Liver (tissue), 9 donors: ENCODE data around the gene EBF4. TPM values are rescaled to one million over a fixed set of nuclear protein-coding genes. Genes with fewer than 3 reads are reported as not detected.

Experiments used
- DNase-seq: peaks from one replicate; pipeline ENCODE4 v3.0.0-alpha.2; 2017; ENCODE audit warnings: low spot score
- H3K27ac ChIP-seq, 2 donors: one replicate each; pipeline ENCODE4 v1.7.0; 2013; ENCODE audit warnings: inconsistent platforms in 2 of 2, low read length in 2 of 2, control low read depth in 1 of 2, low read depth in 1 of 2, mild to moderate bottlenecking in 1 of 2
- H3K27me3 ChIP-seq, 4 donors: one replicate each; pipeline versions ENCODE4 v1.6.1 to v1.7.0; 2013; ENCODE audit warnings: low read length in 3 of 4, inconsistent platforms in 1 of 4, mild to moderate bottlenecking in 1 of 4, moderate library complexity in 1 of 4; ENCODE audit not compliant: control insufficient read depth in 4 of 4, insufficient read depth in 4 of 4
- H3K36me3 ChIP-seq, 4 donors: one replicate each; pipeline versions ENCODE4 v1.6.1 to v1.7.0; 2013; ENCODE audit warnings: low read length in 3 of 4, mild to moderate bottlenecking in 3 of 4, low read depth in 1 of 4, moderate library complexity in 1 of 4; ENCODE audit not compliant: control insufficient read depth in 4 of 4, insufficient read depth in 3 of 4
- H3K4me1 ChIP-seq, 4 donors: one replicate each; pipeline versions ENCODE4 v1.6.1 to v1.7.0; 2013; ENCODE audit warnings: low read length in 3 of 4, mild to moderate bottlenecking in 3 of 4, moderate library complexity in 1 of 4; ENCODE audit not compliant: control insufficient read depth in 4 of 4, insufficient read depth in 4 of 4
- H3K4me3 ChIP-seq, 3 donors: one replicate each; pipeline versions ENCODE4 v1.6.1 to v1.7.0; 2013; ENCODE audit warnings: low read length in 3 of 3, control low read depth in 1 of 3, low read depth in 1 of 3, mild to moderate bottlenecking in 1 of 3
- H3K9ac ChIP-seq, 2 donors: one replicate each; pipeline ENCODE4 v1.7.0; 2013; ENCODE audit warnings: low read length in 2 of 2, mild to moderate bottlenecking in 2 of 2, moderate library complexity in 2 of 2, control low read depth in 1 of 2, low read depth in 1 of 2
- H3K9me3 ChIP-seq, 4 donors: one replicate each; pipeline versions ENCODE4 v1.6.1 to v1.7.0; 2013; ENCODE audit warnings: low read length in 3 of 4; ENCODE audit not compliant: control insufficient read depth in 4 of 4
- ATF3 ChIP-seq: IDR thresholded peaks from 2 replicates; pipeline ENCODE4 v1.6.1; 2016; ENCODE audit warnings: antibody characterized with exemption
- EGR1 ChIP-seq, 2 donors: IDR thresholded peaks; 2 replicates each; pipeline ENCODE4 v1.6.1; 2016 to 2018; ENCODE audit warnings: antibody characterized with exemption in 2 of 2, low read depth in 2 of 2
- FOXA2 ChIP-seq: IDR thresholded peaks from 2 replicates; pipeline ENCODE4 v1.6.1; 2016; ENCODE audit warnings: antibody characterized with exemption
- GABPA ChIP-seq, 2 donors: IDR thresholded peaks in 1 of 2; conservative IDR thresholded peaks in 1 of 2; 2 replicates each; pipeline ENCODE4 v1.6.1; 2016; ENCODE audit warnings: antibody characterized with exemption in 2 of 2, mild to moderate bottlenecking in 1 of 2, moderate library complexity in 1 of 2
- HNF4A ChIP-seq, 2 donors: conservative IDR thresholded peaks; 2 replicates each; pipeline ENCODE4 v1.6.1; 2016; ENCODE audit warnings: antibody characterized with exemption in 2 of 2, mild to moderate bottlenecking in 2 of 2
- HNF4G ChIP-seq: IDR thresholded peaks from 2 replicates; pipeline ENCODE4 v1.6.1; 2016; ENCODE audit warnings: antibody characterized with exemption
- JUND ChIP-seq, 2 donors: IDR thresholded peaks; 2 replicates each; pipeline ENCODE4 v1.6.1; 2016; ENCODE audit warnings: antibody characterized with exemption in 2 of 2
- MAX ChIP-seq: IDR thresholded peaks from 2 replicates; pipeline ENCODE4 v1.6.1; 2016; ENCODE audit warnings: antibody characterized with exemption
- NR2F2 ChIP-seq: IDR thresholded peaks from 2 replicates; pipeline ENCODE4 v1.6.1; 2016; ENCODE audit warnings: antibody characterized with exemption
- RAD21 ChIP-seq, 2 donors: IDR thresholded peaks; 2 replicates each; pipeline ENCODE4 v1.6.1; 2016; ENCODE audit warnings: antibody characterized with exemption in 2 of 2, mild to moderate bottlenecking in 2 of 2
- REST ChIP-seq: IDR thresholded peaks from 2 replicates; pipeline ENCODE4 v1.6.1; 2016; ENCODE audit warnings: antibody characterized with exemption, mild to moderate bottlenecking
- SP1 ChIP-seq: IDR thresholded peaks from 2 replicates; pipeline ENCODE4 v1.6.1; 2018; ENCODE audit warnings: antibody characterized with exemption, mild to moderate bottlenecking
- YY1 ChIP-seq: IDR thresholded peaks from 2 replicates; pipeline ENCODE4 v1.6.1; 2016; ENCODE audit warnings: antibody characterized with exemption, mild to moderate bottlenecking
- ZBTB33 ChIP-seq: IDR thresholded peaks from 2 replicates; pipeline ENCODE4 v1.6.1; 2016; ENCODE audit warnings: antibody characterized with exemption
- WGBS: extraction: QIAGEN DNeasy Blood & Tissue Kit; methylation state at CpG from one replicate; pipeline ENCODE4 v1.1.7; 2013; 5-methylcytosine and 5-hydroxymethylcytosine counted together
- polyA plus RNA-seq, 2 donors: library from polyadenylated mRNA; stranded (reverse) in 1 of 2; unstranded in 1 of 2; fragments of 200-250 nt in 1 of 2; fragments of >200 nt in 1 of 2; fragmentation: Nextera tagmentation in 1 of 2; extraction: Ambion mirVana in 1 of 2; gene quantifications; one replicate each; pipeline versions ENCODE4 v1.2.1 to v1.2.3, GENCODE V29; 2013 to 2015
- total RNA-seq, 2 donors: library from RNA; depleted of rRNA; stranded (reverse); fragments of >200 nt; gene quantifications; one replicate each; pipeline ENCODE4 v1.2.3, GENCODE V29; 2014
- donor health status: healthy.
- donor health status: healthy.
- donor health status: healthy.
- donor health status: healthy.
- donor health status: healthy.

The EBF4 gene
- total and polyA plus RNA-seq, 4 donors, result 2.3 to 4.0 (median 2.9) TPM

- TF ChIP-seq YY1 (no peak), NR2F2 (no peak)
Observed at GRCh38 chr20:2659547-2659946, 33.0 kb upstream of the EBF4 start (continued).

GRCh38 chr20:2663364-2663886 lies 29.2 kb upstream of the EBF4 start:
- no peaks in the 10 kb centered on the region for H3K27me3 ChIP-seq
- H3K27ac ChIP-seq, result peak overlapping the region; percentile 86 to 98
- H3K36me3 ChIP-seq, result peaks cover 5 to 37% (median 26%) of the 10 kb centered on the region in 4 donors
- WGBS, result 9% methylated on average over 13 of the region's 13 CpGs
- no peak for DNase-seq
- TF ChIP-seq REST (no peak), HNF4G (no peak), EGR1 (IDR thresholded peaks at IDR 0.05; ENCODE audit: low read depth in 2 of 2) (no peak), HNF4A (conservative IDR thresholded peaks at IDR 0.05) (no peak), RAD21 (IDR thresholded peaks at IDR 0.05) (no peak), FOXA2 (no peak), NR2F2 (no peak), MAX (no peak), ZBTB33 (no peak), ATF3 (no peak), SP1 (no peak), GABPA (IDR thresholded peaks at IDR 0.05 in 1 of 2, conservative IDR thresholded peaks at IDR 0.05 in 1 of 2) (no peak), JUND (IDR thresholded peaks at IDR 0.05) (no peak)
- peak overlapping the region; percentile 79 to 100 (median 98) for H3K4me3 ChIP-seq
- no peaks in the 10 kb centered on the region for H3K9me3 ChIP-seq
- H3K9ac ChIP-seq, result peak overlapping the region; percentile 98 to 99
- peaks cover 1 to 14% (median 13%) of the 10 kb centered on the region in 4 donors for H3K4me1 ChIP-seq
